ENCODE results near the gene IL4. TPM values are rescaled to one million over a fixed set of nuclear protein-coding genes. Genes with fewer than 3 reads are reported as not detected.
A peak's percentile ranks its signal among the peaks of the same experiment; 100 is the strongest.

Gene IL4
- total and polyA plus RNA-seq, 2 experiments from 2014 or later, result not detected

- 95% methylated on average over 9 of the region's 9 CpGs for WGBS (ENCODE audit: low lambda C conversion rate, missing lambda C conversion rate)
These were observed 9.0 kb upstream of the IL4 start for GRCh38 chr5:132664696-132665209.

GRCh38 chr5:132665574-132666080 is 8.2 kb upstream of the IL4 start:
- H3K79me2 ChIP-seq, result no peaks in the 10 kb centered on the region
- DNase-seq (ENCODE audit: low spot score), result no peak
- H4K20me1 ChIP-seq (ENCODE audit: insufficient read depth, poor library complexity, severe bottlenecking), result no peaks in the 10 kb centered on the region
- H3K27me3 ChIP-seq, result no peaks in the 10 kb centered on the region
- no peak overlapping the region for H3K4me3 ChIP-seq
- H3K9me2 ChIP-seq (replicated peaks; ENCODE audit: insufficient read depth), result no peaks in the 10 kb centered on the region
- no peak overlapping the region for H2AFZ ChIP-seq
- 78% methylated on average over 21 of the region's 21 CpGs for WGBS (ENCODE audit: low lambda C conversion rate, missing lambda C conversion rate)
- no peak overlapping the region for H3K4me2 ChIP-seq
- TF ChIP-seq EZH2 (IDR thresholded peaks at IDR 0.05; ENCODE audit: borderline replicate concordance) (no peak), CTCF (IDR thresholded peaks at IDR 0.05; ENCODE audit: poor library complexity) (no peak), EZH2phosphoT487 (IDR thresholded peaks at IDR 0.05; ENCODE audit: low read depth, severe bottlenecking, unreplicated experiment) (no peak)
- no peaks in the 10 kb centered on the region for H3K9me3 ChIP-seq (ENCODE audit: low read depth)
- no peaks in the 10 kb centered on the region for H3K36me3 ChIP-seq (replicated peaks; ENCODE audit: insufficient read depth, low read depth)
- H3K27ac ChIP-seq, result no peak overlapping the region
- peaks cover 22% of the 10 kb centered on the region for H3K4me1 ChIP-seq (ENCODE audit: insufficient read depth)

More at GRCh38 chr5:132664696-132665209, 9.0 kb upstream of the IL4 start:
- H3K27ac ChIP-seq, result no peak overlapping the region
- no peaks in the 10 kb centered on the region for H3K36me3 ChIP-seq (replicated peaks; ENCODE audit: insufficient read depth, low read depth)
- no peak for TF ChIP-seq EZH2 (IDR thresholded peaks at IDR 0.05; ENCODE audit: borderline replicate concordance)
- TF ChIP-seq CTCF (IDR thresholded peaks at IDR 0.05; ENCODE audit: poor library complexity), result no peak
- no peak for TF ChIP-seq EZH2phosphoT487 (IDR thresholded peaks at IDR 0.05; ENCODE audit: low read depth, severe bottlenecking, unreplicated experiment)
- H3K4me3 ChIP-seq, result no peak overlapping the region
- no peaks in the 10 kb centered on the region for H3K9me2 ChIP-seq (replicated peaks; ENCODE audit: insufficient read depth)
- H3K9me3 ChIP-seq (ENCODE audit: low read depth), result no peaks in the 10 kb centered on the region
- H3K27me3 ChIP-seq, result no peaks in the 10 kb centered on the region
- no peak overlapping the region for H3K4me2 ChIP-seq
- H3K4me1 ChIP-seq (ENCODE audit: insufficient read depth), result peaks cover 22% of the 10 kb centered on the region
- no peaks in the 10 kb centered on the region for H3K79me2 ChIP-seq
- H2AFZ ChIP-seq, result no peak overlapping the region
- DNase-seq (ENCODE audit: low spot score), result no peak
- H4K20me1 ChIP-seq (ENCODE audit: insufficient read depth, poor library complexity, severe bottlenecking), result no peaks in the 10 kb centered on the region

- Histone ChIP-seq H4K20me1 (ENCODE audit: insufficient read depth, poor library complexity, severe bottlenecking) (no peaks in the 10 kb centered on the region), H3K4me3 (no peak overlapping the region), H3K9me2 (replicated peaks; ENCODE audit: insufficient read depth) (no peaks in the 10 kb centered on the region), H3K27ac (peak overlapping the region; percentile 47), H3K4me1 (ENCODE audit: insufficient read depth) (peaks cover 22% of the 10 kb centered on the region), H3K9me3 (ENCODE audit: low read depth) (no peaks in the 10 kb centered on the region), H3K4me2 (no peak overlapping the region), H2AFZ (no peak overlapping the region), H3K79me2 (no peaks in the 10 kb centered on the region), H3K27me3 (no peaks in the 10 kb centered on the region), H3K36me3 (replicated peaks; ENCODE audit: insufficient read depth, low read depth) (no peaks in the 10 kb centered on the region)
- 83% methylated on average over 16 of the region's 16 CpGs for WGBS (ENCODE audit: low lambda C conversion rate, missing lambda C conversion rate)
- DNase-seq (ENCODE audit: low spot score), result peak; percentile 39
- TF ChIP-seq EZH2 (IDR thresholded peaks at IDR 0.05; ENCODE audit: borderline replicate concordance) (no peak), EZH2phosphoT487 (IDR thresholded peaks at IDR 0.05; ENCODE audit: low read depth, severe bottlenecking, unreplicated experiment) (no peak), CTCF (IDR thresholded peaks at IDR 0.05; ENCODE audit: poor library complexity) (no peak)
These were observed 7.3 kb upstream of the IL4 start for GRCh38 chr5:132666310-132667123.

Data from hepatocyte (in vitro differentiated cells).